CD4-positive, alpha-beta T cell treated with Interleukin-4 for 1 hour (primary cell): ENCODE data around the gene GPER1.
"Not testable (repeated sequence)": the region's sequence is repeated elsewhere in the genome, so short reads cannot be mapped to it uniquely, and the experiment has no call there.

Experiments used
- DNase-seq, 2 donors: peaks; one replicate each; pipeline ENCODE4 v3.0.0-alpha.2; 2020 to 2022

Gene GPER1

DNA sequence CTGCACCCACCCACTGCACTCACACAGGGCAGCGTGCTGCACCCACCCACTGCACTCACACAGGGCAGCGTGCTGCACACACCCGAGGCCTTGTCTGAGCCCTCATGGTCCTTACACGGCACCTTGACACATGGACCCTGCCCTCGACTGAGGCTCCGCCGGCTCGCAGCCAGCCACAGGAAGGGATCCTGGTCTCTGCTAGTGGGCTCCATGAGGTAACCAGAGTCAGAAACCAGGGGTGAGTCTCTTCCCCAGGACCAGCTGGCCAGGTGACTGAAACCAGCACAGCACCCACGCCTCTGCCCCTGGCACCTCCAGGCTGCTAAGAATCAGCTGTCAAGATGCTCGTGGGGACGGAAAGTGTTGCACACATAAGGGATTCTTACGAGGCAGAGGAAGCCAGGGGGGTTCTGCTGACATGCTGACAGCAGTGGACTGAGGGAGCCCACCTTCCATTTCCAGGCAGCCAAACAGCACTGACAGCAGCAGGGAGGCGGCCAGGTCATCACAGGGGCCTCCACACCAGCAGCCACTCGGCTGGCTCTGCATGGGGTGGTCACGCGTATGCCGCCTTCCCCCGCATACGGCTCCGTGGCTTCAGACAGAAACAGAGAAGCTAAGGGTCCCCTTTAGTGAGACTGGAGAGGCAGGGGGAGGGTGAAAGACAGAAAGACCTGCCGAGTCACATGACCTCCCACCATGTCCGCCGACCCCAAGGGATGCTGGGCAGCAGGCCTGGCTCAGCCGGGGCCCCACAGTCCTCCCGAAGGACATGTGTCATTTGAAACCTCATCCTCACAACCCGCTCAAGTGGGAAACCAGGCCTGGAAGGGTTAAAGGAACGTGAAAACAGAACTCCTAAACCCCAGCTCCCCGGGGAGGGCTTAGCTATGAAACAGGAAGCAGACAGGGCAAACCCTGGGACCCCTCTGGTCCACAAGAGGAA, 34.2 kb downstream of the GPER1 start:
- DNase-seq: no peak

DNA sequence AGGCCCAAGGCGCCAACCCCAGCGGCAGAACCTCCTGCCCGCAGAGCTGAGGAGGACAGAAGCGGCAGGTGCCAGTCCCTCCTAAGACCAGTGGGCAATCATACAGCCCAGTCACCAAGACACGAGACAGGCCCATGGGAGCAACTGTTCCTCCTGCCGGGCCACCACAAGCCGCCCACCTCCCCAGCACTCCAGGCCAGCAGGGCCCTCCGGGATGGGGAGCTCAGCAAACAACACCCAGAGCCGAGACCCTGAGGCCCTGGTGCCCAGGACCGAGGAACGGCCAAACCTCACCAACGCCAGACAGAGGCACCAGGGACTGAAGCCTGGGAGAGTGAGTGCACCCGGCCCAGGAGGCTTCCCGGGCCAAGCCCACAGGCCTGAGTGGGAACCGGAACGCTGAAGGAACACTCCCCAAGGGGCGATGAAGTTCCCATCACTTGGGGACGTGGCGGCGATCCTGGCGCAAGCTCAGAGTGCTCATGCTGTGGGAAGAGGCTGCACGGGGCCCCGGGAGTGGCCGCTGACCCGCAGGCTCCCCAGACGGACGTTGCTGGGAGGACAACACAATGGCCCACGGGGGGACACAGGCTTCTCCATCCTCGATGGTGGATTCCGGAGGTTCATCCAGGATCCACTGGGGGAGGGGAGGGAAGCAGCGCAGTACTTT, 35.1 kb downstream of the GPER1 start:
- no peak for DNase-seq

DNA sequence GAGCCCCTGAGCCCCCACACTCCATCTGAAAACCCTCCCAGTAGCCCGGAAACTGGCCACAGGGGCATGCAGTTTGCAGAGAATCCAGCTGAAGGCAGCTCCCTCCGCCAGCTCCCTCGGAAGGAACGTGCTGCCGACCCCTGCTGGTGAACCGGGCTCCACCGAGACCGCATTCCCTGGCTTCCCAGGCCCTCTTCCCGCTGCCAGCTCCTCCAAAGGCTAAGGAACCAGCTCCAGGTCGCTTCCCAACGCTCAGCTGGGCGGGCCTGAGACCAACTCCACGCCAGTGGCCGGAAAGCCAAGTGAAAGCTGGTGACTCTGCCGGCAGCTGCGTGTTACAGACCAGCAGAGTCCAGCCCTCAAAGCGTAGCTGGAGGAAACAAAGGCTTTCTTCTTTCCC, 35.8 kb downstream of the GPER1 start:
- DNase-seq: no peak

DNA sequence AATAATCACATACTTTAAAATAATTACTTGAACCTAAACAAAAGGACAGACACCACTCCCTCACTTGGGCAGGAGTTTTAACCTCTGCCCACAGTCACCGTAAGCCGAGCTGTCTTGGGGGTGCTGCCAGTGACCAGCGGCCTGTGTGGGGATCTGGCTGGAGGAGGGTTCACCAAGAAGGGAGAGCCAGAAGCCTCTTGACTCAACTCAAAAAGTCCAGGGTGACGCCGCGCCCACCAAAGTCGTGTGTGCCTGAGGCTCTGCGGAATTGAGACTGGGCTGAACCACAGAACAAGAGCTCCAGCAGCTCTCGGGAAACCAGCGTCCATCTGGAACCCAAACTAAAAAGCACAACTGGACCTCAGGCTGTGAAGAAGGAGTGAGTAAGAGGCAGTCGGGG, 36.3 kb downstream of the GPER1 start:
- no peak for DNase-seq

DNA sequence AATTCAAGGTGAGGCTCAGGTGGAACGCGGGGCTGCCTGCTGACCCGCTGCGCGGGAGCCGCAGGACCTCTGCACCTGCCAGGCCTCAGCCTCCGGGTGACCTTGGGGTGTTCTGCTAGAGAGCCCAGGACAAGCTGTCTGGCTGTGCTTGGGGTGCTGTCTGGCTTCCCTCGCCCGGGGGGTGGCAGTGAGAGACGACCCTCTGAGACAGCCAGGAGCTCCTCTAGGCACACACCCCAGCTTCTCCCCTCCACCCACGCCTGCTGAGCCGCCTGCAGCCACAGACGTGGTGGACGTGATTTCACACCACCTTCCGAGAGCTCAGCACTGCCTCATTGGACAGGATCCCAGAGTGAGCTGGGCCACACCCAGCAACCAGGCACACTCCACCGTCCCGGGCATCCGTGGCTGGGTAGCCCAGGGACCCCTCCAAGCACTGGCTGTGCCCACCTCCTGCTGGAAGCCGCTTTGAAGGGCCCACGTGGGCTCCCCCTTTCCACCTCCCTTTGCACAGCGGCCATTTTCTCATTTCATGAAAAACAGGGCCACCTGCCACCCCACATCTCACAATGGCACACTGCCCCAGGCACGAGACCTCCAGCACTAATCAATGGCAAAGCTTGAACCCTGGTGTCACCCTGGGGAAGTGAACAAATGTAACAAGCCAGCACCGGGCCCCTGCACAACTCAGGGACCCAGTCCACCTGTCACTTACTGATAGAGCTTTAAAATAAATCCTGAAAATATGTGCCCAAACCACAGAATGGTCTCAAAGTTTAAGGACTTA, 37.1 kb downstream of the GPER1 start:
- no peak for DNase-seq

DNA sequence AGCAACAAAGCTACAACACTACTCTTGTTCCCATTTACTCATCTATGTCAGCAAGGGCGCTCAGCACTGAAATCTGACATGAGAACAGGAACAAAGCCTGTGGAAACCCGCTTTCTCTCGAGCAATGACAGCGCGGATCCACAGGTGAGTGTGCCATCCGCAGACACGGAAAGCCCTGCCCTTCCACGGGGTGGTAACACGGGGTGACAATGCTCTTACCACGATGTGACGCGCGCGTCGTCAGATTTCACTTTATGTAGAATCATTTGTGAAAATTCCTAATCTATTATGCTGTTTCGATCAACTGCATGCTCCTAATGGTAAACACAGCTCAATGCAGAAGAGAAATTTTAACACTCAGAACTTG, 37.7 kb downstream of the GPER1 start:
- DNase-seq: no peak

DNA sequence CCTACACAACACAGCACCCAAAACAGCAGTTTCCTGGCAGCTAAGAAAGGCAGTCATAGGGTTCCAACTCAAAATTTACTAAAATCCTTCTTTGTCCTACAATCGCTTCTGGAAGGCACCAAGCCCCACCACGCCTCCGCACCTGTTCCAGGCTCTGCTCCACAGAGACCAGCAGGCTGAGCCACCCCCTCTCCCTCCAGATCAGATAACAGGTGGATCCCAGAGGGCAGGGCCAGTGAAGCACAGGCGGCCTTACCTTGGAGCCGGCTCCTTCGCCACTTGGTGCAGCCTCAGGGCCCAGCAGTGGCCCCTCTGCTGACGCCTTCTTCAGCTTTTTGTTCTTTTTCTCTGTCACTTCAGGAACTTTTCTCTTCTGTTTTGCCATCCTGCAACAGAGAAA, 39.1 kb downstream of the GPER1 start:
- DNase-seq: no peak

DNA sequence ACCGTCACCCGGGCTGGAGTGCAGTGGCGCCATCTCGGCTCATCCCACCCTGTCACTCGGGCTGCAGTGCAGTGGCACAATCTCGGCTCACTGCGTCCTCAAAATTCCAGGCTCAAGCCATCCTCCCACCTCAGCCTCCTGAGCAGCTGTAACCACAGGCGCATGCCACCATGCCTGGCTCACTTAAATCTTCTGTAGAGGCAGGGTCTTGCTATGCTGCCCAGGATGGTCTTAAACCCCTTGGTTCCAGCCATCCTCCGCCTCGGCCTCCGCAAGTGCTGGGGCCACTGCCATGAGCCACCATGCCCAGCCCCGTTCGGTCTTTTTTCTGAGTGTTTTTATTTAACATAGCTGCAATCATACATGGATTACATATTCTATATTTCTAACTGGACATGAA, 41.5 kb downstream of the GPER1 start:
- no peak for DNase-seq

DNA sequence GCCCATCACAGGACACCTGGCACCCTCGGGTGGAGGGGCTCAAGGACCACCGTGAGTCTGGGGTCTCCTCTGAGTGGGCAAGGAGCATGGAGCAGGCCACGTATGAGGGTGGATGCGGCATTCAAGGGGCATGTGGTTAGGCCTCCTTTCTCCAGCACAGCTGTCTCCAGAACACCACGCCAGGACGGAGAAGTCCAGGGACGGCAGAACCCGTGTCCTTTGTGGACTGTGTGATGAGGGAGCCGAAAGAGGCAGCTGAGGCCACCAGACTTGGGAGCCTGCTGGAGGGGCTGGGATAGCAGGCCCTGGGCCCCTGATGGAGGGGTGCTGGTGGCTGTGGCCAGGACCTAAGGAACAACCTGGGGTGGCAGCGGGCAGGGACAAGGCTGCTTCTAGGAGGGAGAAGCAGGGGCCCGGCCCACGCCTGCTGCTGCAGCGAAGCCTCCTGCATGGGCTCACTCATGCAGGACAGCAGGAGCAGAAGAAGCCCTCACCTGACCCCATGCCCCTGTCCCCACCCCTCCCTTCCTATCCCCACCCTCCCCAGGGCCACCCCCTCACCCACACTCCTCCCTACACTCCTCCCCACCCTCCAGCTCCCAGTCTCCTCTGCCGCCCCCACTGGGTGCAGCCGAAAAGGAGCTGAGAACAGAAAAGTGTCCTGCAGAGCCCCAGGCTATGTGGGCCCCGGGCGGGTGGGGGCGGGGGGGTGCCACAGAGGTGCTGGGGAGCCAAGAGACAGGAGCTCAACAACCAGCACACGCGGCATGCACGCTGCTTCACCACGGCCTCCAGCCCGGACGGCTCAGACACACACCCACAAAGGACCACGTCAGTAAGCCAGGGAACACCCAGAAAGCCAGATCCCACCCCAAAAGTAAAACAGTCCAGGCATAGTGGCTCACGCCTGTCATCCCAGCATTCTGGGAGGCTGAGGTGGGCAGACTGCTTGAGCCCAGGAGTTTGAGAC, 42.4 kb downstream of the GPER1 start:
- no peak for DNase-seq

DNA sequence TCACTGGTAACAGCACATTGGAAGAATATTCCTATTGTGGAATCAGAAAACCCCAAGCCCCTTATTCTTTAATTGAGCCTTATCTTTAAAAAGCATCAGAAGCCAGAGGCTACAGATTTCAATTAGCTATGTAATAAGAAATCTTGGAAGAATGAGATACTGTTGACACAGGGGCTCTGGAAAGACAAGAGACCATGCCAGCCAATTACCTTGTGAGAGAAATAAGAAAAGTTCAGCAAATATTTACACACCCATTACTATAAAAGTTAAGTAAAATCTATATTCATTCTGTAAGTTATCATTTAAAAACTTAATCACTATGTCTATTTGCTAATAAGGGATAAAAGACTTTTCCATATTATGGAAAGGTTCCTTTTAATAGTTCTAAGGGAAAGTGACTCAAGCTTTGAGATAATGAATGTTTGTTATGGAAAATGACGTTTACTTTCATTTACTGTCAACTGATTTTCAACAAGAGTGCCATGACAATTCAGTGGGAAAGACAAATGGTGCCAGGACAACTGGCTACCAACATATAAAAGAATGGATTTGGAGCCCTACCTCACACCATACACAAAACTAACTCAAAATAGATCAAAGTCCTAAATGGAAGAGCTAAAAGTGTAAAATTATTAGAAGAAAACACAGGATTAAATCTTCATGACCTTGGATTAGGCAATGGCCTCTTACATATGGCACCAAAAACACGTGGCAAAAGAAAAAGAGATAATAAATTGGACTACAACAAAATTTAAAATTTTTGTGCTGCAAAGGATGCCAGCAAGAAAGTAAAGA, 43.8 kb downstream of the GPER1 start:
- DNase-seq: no peak

DNA sequence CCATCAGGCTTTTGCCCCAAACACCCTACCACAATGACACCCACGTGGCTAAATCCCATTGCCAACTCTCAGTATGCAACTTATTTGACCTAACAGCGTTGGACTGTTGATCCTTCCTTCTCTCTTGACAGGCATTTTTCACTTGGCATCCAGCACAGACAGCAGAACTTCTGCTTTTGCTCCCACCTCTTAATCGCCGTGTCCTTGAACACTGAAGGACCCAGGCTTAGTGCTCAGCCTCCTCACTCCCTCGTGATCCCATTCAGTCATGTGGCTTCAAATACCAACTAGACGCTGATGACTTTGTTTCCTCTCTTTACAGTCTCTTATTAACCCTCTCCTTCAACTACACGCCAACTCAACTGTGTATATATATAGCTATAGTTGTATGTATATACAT, 47.0 kb downstream of the GPER1 start:
- no peak for DNase-seq

DNA sequence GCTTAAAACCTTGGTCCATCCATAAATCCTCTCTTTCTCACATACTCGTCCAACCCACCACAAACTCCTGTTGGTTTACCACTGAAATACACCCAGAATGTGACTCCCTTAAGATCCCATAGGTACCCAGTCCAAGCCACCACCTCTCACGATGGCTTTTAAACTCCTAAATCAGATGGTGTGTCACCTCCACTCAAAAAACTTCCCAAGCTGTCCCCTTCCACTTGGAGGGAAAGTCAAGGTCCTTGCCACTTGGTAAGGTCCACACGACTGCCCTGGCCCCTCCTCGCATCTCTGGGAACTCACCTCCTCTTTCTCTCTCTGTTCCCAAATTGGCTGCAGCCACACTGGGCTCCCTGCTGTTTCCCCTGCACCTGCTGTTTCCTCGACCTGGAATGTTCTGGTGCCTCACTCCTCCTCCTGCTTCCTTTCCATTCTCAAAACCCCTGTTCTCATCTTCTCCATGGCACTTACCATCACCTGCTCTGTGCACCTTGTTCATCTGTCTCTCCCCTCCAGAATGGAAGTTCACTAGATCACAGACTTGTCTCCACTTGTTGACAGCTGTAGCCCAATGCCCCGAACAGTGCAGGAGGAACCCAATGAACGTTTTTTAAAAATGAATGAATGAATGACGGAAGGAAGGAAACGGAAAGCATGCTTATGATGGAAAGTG, 49.1 kb downstream of the GPER1 start:
- no peak for DNase-seq

DNA sequence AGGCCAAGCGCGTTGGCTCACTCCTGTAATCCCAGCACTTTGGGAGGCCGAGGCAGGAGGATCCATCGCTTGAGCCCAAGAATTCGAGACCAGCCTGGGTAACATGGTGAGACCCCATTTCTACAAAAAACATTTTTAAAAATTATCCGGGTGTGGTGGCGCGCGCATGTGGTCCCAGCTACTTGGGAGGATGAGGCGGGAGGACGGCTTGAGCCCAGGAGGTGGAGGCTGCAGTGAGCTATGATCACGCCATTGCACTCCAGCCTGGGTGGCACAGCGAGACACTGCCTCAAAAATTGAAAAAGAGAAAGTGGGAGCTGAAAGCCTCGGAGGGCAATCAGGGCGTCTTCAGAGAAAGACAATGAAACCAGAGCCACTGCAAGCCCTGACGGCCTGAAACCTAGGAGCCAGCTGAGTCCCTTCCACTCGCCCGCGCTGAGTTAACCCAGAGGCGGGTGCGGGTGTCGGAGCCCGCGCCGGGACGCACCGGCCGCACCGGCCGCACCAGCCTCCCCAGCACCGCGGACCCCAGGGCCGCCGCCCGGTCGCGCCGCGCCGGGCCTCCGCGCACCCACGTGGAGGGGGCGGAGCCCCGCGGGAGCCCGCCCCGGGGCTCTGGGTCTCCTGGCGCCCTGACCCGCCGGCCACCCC, 49.7 kb downstream of the GPER1 start:
- DNase-seq: no peak

DNA sequence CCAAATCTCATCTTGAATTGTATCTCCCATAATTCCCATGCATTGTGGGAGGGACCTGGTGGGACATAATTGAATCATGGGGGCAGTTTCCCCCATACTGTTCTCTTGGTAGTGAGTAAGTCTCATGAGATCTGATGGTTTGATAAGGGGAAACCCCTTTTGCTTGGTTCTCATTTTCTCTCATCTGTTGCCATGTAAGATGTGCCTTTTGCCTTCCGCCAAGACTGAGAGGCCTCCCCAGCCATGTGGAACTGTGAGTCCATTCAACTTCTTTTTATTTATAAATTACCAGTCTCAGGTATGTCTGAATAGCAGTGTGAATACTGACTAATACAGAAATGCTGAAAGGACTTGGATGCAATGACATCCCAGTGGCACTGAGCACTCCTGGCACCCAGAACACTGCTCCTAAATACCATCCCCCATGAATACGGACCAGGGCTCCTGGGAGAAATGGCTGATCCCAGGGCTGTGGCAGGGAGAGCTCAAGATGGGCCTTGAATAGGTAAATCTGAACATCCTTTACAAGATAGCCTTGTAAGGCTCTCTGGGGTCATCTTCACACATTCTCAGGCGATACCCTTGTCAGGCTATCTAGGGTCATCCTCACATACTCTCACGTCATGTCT, 52.7 kb downstream of the GPER1 start:
- DNase-seq: peak in 1 of 2 donors; percentile 44

DNA sequence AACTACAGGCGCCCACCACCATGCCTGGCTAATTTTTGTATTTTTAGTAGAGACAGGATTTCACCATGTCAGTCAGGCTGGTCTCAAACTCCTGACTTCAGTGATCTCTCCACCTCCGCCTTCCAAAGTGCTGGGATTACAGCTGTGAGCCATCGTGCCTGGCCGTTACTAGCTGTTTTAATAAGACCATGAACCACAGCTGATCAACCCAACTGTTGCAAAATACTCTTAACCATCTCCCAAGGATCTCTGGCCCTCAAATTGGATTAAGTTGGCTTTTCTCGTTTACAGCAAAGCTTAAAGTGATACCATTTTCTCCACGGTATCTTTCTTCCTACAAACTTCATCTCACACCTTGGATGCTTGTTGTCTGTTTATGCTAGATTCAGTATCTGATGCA, 53.7 kb downstream of the GPER1 start:
- no peak for DNase-seq

DNA sequence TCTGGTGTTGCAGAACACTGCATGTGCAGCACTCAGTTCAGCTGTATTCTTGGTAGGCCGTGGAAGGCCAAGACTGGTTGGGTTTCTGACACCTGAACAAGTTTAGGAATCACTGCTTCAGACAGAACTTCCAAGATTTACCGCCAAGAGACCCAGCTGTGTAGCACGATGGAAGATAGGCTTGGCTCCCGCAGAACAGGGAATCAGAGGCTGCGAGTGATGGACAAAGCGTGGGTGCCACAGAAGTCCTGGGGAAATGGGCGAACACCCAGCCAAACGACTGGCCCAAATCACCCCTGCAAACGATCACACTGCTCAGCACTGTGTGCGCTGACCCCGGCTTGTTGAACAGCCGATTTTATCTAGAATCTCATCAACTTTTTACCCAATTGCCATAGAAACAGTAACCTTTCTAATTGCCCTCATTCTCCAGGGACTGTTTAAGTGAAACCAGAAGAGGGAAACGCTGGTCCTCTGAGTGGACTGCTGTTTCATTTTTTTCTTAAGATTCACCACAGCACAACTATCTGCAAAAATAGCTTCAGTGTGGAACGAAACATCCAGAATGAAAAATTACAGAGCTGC, 54.2 kb downstream of the GPER1 start:
- DNase-seq: no peak

DNA sequence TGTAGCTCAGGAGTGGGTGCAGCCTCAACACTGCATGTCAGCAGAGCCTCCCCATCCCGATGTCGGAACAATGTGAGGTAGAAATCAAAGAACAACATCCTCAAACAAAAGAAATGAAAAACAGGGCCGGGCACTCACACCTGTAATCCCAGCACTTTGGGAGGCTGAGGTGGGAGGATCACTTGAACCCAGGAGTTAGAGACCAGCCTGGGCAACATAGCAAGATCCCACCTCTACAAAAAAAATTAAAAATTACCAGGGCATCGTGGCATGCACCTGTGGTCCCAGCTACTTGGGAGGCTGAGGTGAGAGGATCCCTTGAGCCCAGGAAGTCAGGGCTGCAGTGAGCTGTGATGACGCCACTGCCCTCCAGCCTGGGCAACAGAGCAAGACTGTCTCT, 55.1 kb downstream of the GPER1 start:
- not testable (repeated sequence) for DNase-seq
